WTC11 (cell line): Measurements from ENCODE around the gene TMEM63B.

Experiments
- ETV6 ChIP-seq: sonication (generic); formaldehyde crosslinking; IDR thresholded peaks from 2 replicates; pipeline ENCODE4 v1.8.1; 2022; ENCODE audit warnings: mild to moderate bottlenecking, missing genetic modification reagents
- FOXJ3 ChIP-seq: sonication (generic); formaldehyde crosslinking; IDR thresholded peaks from 2 replicates; pipeline ENCODE4 v1.9.0; 2021; ENCODE audit warnings: missing genetic modification reagents, mild to moderate bottlenecking, borderline replicate concordance
- FOXP1 ChIP-seq: sonication (generic); formaldehyde crosslinking; IDR thresholded peaks from 2 replicates; pipeline ENCODE4 v1.8.0; 2022; ENCODE audit warnings: missing genetic modification reagents, mild to moderate bottlenecking, moderate library complexity, borderline replicate concordance
- GRHL2 ChIP-seq: fragments of 250-450 bp; sonication (Bioruptor Pico); IDR thresholded peaks from 2 replicates; pipeline ENCODE4 v1.8.0; 2022; ENCODE audit warnings: mild to moderate bottlenecking, moderate library complexity; ENCODE audit not compliant: insufficient replicate concordance, severe bottlenecking
- MAX ChIP-seq: sonication (generic); formaldehyde crosslinking; IDR thresholded peaks from 2 replicates; pipeline ENCODE4 v1.8.0; 2022; ENCODE audit warnings: mild to moderate bottlenecking, missing genetic modification reagents
- MYBL2 ChIP-seq: sonication (generic); formaldehyde crosslinking; IDR thresholded peaks from 2 replicates; pipeline ENCODE4 v1.8.1; 2023; ENCODE audit warnings: mild to moderate bottlenecking, moderate library complexity, missing genetic modification reagents
- NR1H2 ChIP-seq: sonication (generic); formaldehyde crosslinking; IDR thresholded peaks from 2 replicates; pipeline ENCODE4 v1.9.0; 2021; ENCODE audit warnings: mild to moderate bottlenecking, moderate library complexity, missing genetic modification reagents
- SMAD3 ChIP-seq: sonication (generic); formaldehyde crosslinking; IDR thresholded peaks from 2 replicates; pipeline ENCODE4 v1.8.0; 2022; ENCODE audit warnings: missing genetic modification reagents, mild to moderate bottlenecking, borderline replicate concordance
- ZNF121 ChIP-seq: sonication (generic); formaldehyde crosslinking; IDR thresholded peaks from 2 replicates; pipeline ENCODE4 v1.8.0; 2023; ENCODE audit warnings: missing genetic modification reagents
- ZNF138 ChIP-seq: sonication (generic); formaldehyde crosslinking; conservative IDR thresholded peaks from 2 replicates; pipeline ENCODE4 v1.8.1; 2022; ENCODE audit warnings: mild to moderate bottlenecking, moderate library complexity, missing genetic modification reagents
- ZNF232 ChIP-seq: sonication (generic); formaldehyde crosslinking; IDR thresholded peaks from 2 replicates; pipeline ENCODE4 v1.8.0; 2022; ENCODE audit warnings: mild to moderate bottlenecking, missing genetic modification reagents
- ZNF512 ChIP-seq: sonication (generic); formaldehyde crosslinking; IDR thresholded peaks from 2 replicates; pipeline ENCODE4 v1.8.1; 2022; ENCODE audit warnings: missing genetic modification reagents, borderline replicate concordance
- TF ChIP-seq, protein P1 (sequence below): fragments of 200-600 bp; IDR thresholded peaks from 2 replicates; pipeline ENCODE4 v1.8.0; 2022; ENCODE audit warnings: antibody characterized with exemption

- TF ChIP-seq ZNF121 (CRISPR knock-in tag) (no peak), GRHL2 (CRISPR knock-in tag) (no peak), MAX (CRISPR knock-in tag) (no peak), FOXJ3 (CRISPR knock-in tag) (no peak), FOXP1 (CRISPR knock-in tag) (no peak), ZNF138 (CRISPR knock-in tag) (no peak), ETV6 (no peak), ZNF512 (CRISPR knock-in tag) (no peak), ZNF232 (CRISPR knock-in tag) (no peak), MYBL2 (CRISPR knock-in tag) (no peak), NR1H2 (no peak), SMAD3 (CRISPR knock-in tag) (no peak)
- TF ChIP-seq, protein P1, sequence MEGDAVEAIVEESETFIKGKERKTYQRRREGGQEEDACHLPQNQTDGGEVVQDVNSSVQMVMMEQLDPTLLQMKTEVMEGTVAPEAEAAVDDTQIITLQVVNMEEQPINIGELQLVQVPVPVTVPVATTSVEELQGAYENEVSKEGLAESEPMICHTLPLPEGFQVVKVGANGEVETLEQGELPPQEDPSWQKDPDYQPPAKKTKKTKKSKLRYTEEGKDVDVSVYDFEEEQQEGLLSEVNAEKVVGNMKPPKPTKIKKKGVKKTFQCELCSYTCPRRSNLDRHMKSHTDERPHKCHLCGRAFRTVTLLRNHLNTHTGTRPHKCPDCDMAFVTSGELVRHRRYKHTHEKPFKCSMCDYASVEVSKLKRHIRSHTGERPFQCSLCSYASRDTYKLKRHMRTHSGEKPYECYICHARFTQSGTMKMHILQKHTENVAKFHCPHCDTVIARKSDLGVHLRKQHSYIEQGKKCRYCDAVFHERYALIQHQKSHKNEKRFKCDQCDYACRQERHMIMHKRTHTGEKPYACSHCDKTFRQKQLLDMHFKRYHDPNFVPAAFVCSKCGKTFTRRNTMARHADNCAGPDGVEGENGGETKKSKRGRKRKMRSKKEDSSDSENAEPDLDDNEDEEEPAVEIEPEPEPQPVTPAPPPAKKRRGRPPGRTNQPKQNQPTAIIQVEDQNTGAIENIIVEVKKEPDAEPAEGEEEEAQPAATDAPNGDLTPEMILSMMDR: no peak
Measured at GRCh38 chr6:44115866-44116265, 11.5 kb upstream of the TMEM63B start.
